HepG2 (cell line): ENCODE measurements around the gene TCN1. TPM values are rescaled to one million over a fixed set of nuclear protein-coding genes. Genes with fewer than 3 reads are reported as not detected.

Experiments used
- CBX5 ChIP-seq: sonication (generic); formaldehyde crosslinking; IDR thresholded peaks from 2 replicates; pipeline ENCODE4 v1.4.0; 2020; ENCODE audit warnings: missing genetic modification reagents, borderline replicate concordance
- CC2D1A ChIP-seq: sonication (generic); formaldehyde crosslinking; IDR thresholded peaks from 2 replicates; pipeline ENCODE4 v1.8.1; 2023; ENCODE audit warnings: mild to moderate bottlenecking, missing genetic modification reagents
- CREB1 ChIP-seq, 2 experiments: fragments of 450-650 bp in 1 of 2; IDR thresholded peaks; 2 replicates each; pipeline ENCODE4 v1.6.1; 2016 to 2017; ENCODE audit warnings: control low read depth in 1 of 2, mild to moderate bottlenecking in 1 of 2, missing compliant biosample characterization in 1 of 2, missing genetic modification characterization in 1 of 2
- HOXA5 ChIP-seq: sonication (generic); formaldehyde crosslinking; IDR thresholded peaks from 2 replicates; pipeline ENCODE4 v1.4.0; 2020; ENCODE audit warnings: missing genetic modification reagents
- JUND ChIP-seq: sonication (generic); formaldehyde crosslinking; IDR thresholded peaks from 2 replicates; pipeline ENCODE4 v1.8.0; 2022; ENCODE audit warnings: mild to moderate bottlenecking, missing genetic modification reagents
- KLF11 ChIP-seq: IDR thresholded peaks from 2 replicates; pipeline ENCODE4 v1.6.1; 2016; ENCODE audit warnings: missing compliant biosample characterization
- NFIC ChIP-seq: IDR thresholded peaks from 2 replicates; pipeline ENCODE4 v1.6.1; 2012; ENCODE audit warnings: mild to moderate bottlenecking, low read length, inconsistent platforms
- RBFOX2 ChIP-seq: fragments of 200-400 bp; formaldehyde crosslinking; IDR thresholded peaks from 2 replicates; pipeline ENCODE4 v1.6.1; 2017; ENCODE audit warnings: low read depth, mild to moderate bottlenecking, low read length
- SAP130 ChIP-seq: IDR thresholded peaks from 2 replicates; pipeline ENCODE4 v1.6.1; 2016; ENCODE audit warnings: low read depth
- TEAD2 ChIP-seq: sonication (generic); formaldehyde crosslinking; IDR thresholded peaks from 2 replicates; pipeline ENCODE4 v1.9.0; 2021; ENCODE audit warnings: missing genetic modification reagents
- THAP9 ChIP-seq: sonication (generic); formaldehyde crosslinking; IDR thresholded peaks from 2 replicates; pipeline ENCODE4; 2020; ENCODE audit warnings: missing genetic modification reagents, mild to moderate bottlenecking, borderline replicate concordance
- ZBTB20 ChIP-seq: sonication (generic); formaldehyde crosslinking; IDR thresholded peaks from 2 replicates; pipeline ENCODE4 v1.8.1; 2023; ENCODE audit warnings: missing genetic modification reagents, low read depth, mild to moderate bottlenecking, borderline replicate concordance
- ZNF160 ChIP-seq: sonication (generic); formaldehyde crosslinking; IDR thresholded peaks from 2 replicates; pipeline ENCODE4 v1.8.0; 2022; ENCODE audit warnings: mild to moderate bottlenecking, inconsistent platforms, missing genetic modification reagents
- ZNF652 ChIP-seq: IDR thresholded peaks from 2 replicates; pipeline ENCODE4 v1.6.1; 2016; ENCODE audit warnings: low read depth, borderline replicate concordance
- ZNF740 ChIP-seq: sonication (generic); formaldehyde crosslinking; IDR thresholded peaks from 2 replicates; pipeline ENCODE4 v1.4.0; 2020; ENCODE audit warnings: missing genetic modification reagents
- ZNF777 ChIP-seq: sonication (generic); formaldehyde crosslinking; IDR thresholded peaks from 2 replicates; pipeline ENCODE4 v1.4.0; 2020; ENCODE audit warnings: missing genetic modification reagents
- ZNF782 ChIP-seq: sonication (generic); formaldehyde crosslinking; IDR thresholded peaks from 2 replicates; pipeline ENCODE4 v1.4.0; 2020; ENCODE audit warnings: missing genetic modification reagents, mild to moderate bottlenecking, borderline replicate concordance
- ZNF800 ChIP-seq: sonication (generic); formaldehyde crosslinking; IDR thresholded peaks from 2 replicates; pipeline ENCODE4 v1.4.0; 2020; ENCODE audit warnings: missing genetic modification reagents
- polyA plus RNA-seq, 8 experiments: library from polyadenylated mRNA; depleted of rRNA in 3 of 8; stranded (reverse) in 7 of 8; unstranded in 1 of 8; fragments of >200 nt; fragmentation: Illumina TruSeq in 4 of 8; extraction: Trizol in 4 of 8; gene quantifications; 2 replicates each; pipeline versions ENCODE4 v1.2.1 to v1.2.3, GENCODE V29; 2011 to 2016; ENCODE audit warnings: low read depth in 4 of 8, missing spikeins in 1 of 8, mixed read lengths in 1 of 8; ENCODE audit not compliant: insufficient read depth in 1 of 8
- total RNA-seq, 5 experiments: library from RNA; depleted of rRNA; stranded (reverse); fragments of >200 nt; fragmentation: Illumina TruSeq; extraction: Trizol; gene quantifications; 2 replicates each; pipeline ENCODE4 v1.2.3, GENCODE V29; 2016; ENCODE audit warnings: low read depth in 1 of 5

Gene TCN1
- total and polyA plus RNA-seq, 2 of the 13 experiments (the other 11 are each of a cell fraction or from before 2014, with no cell fraction given) = not detected

DNA sequence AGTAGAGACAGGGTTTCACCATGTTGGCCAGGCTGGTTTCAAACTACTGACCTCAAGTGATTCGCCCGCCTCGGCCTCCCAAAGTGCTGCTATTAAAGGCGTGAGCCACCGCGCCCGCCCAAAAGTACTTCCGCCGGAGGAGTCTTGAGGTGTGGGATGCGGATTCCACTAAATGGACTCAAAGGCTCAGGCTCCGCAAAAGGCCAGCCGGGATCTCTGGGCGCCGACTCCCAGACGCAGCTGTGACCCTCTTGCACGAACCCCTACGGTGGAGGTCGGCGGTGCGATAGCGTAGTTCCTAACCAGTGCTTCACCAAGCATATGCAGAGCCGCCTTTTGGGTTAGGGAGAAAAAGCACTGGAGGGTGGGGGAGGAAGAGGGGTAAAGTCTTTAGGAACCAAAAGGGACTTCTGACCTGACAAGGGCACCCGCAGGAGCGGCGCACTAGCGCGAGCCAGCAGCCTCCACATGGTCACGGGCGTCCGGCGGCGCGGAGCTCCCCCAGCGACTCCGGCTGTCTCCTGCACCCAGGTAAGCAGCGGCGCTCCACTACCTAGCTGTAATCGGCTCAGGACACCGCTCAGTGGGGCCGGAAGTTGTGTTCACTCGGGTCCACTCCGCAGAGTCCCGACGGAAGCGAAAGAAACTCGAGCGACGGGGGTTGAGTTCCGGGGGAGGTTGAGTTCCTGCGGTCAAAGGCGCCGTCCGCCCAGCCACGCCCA is 55.9 kb downstream of the TCN1 start, which contains the start of gene MRPL16 (continued):
- peak; percentile 81 for TF ChIP-seq THAP9 (CRISPR knock-in tag)
- no peak for TF ChIP-seq ZNF740
- TF ChIP-seq ZNF160 = peak; percentile 89
- peak; percentile 35; the same call in 1 of the 2 replicates for TF ChIP-seq ZNF652 (CRISPR knock-in tag)
- peak; percentile 40; the same call in 1 of the 2 replicates for TF ChIP-seq ZBTB20 (CRISPR knock-in tag)
- 0 out of 2 replicates have a peak, but pooled peaks have one; percentile 12 for TF ChIP-seq ZNF777 (CRISPR knock-in tag)
- peak; percentile 91 for TF ChIP-seq RBFOX2
- TF ChIP-seq KLF11 (CRISPR knock-in tag) = peak; percentile 85; the same call in 1 of the 2 replicates
- TF ChIP-seq TEAD2 (CRISPR knock-in tag) = no peak
- TF ChIP-seq ZNF800 (CRISPR knock-in tag) = 0 out of 2 replicates have a peak, but pooled peaks have one; percentile 36
- TF ChIP-seq JUND (CRISPR knock-in tag) = 0 out of 2 replicates have a peak, but pooled peaks have one; percentile 23
- peak; percentile 93 for TF ChIP-seq ZNF782 (CRISPR knock-in tag)
- TF ChIP-seq SAP130 (CRISPR knock-in tag) = peak; percentile 86
- peak; percentile 64; the same call in 1 of the 2 replicates for TF ChIP-seq NFIC
- TF ChIP-seq CBX5 (CRISPR knock-in tag) = peak; percentile 97; the same call in 1 of the 2 replicates
- 0 out of 2 replicates have a peak, but pooled peaks have one; percentile 67 for TF ChIP-seq HOXA5 (CRISPR knock-in tag)
- no peak for TF ChIP-seq CC2D1A
- TF ChIP-seq CREB1 (IDR thresholded peaks at IDR 0.05) = peak; percentile 42
- peak; percentile 78 for TF ChIP-seq CREB1 (CRISPR knock-in tag; IDR thresholded peaks at IDR 0.05)
